GM23338 (cell line): ENCODE measurements around the gene IGFBP6.

ENCODE experiments used
- CREB1 ChIP-seq: fragments of 250-450 bp; sonication (Bioruptor Pico); IDR thresholded peaks from 2 replicates; pipeline ENCODE4 v1.5.0; 2020; ENCODE audit warnings: low read depth, mild to moderate bottlenecking, moderate library complexity
- CTCF ChIP-seq, 2 experiments: fragments of 200-600 bp in 1 of 2; sonication (generic) in 1 of 2; conservative IDR thresholded peaks; 2 replicates each; pipeline versions ENCODE4 v1.5.1 to v1.6.1; 2016 to 2017; ENCODE audit warnings: antibody characterized with exemption in 2 of 2, low read depth in 2 of 2, mild to moderate bottlenecking in 2 of 2, moderate library complexity in 1 of 2
- EZH2 ChIP-seq: fragments of 200-600 bp; sonication (generic); IDR thresholded peaks from one replicate; pipeline ENCODE4 v1.8.0; 2017; ENCODE audit warnings: antibody characterized with exemption, mild to moderate bottlenecking, low read depth; ENCODE audit not compliant: unreplicated experiment
- EZH2phosphoT487 ChIP-seq: fragments of 200-600 bp; sonication (generic); IDR thresholded peaks from one replicate; pipeline ENCODE4 v1.8.1; 2018; ENCODE audit warnings: antibody characterized with exemption; ENCODE audit not compliant: unreplicated experiment
- JUNB ChIP-seq: IDR thresholded peaks from one replicate; pipeline ENCODE4 v1.6.1; 2016; ENCODE audit warnings: antibody characterized with exemption; ENCODE audit not compliant: unreplicated experiment
- POLR2AphosphoS5 ChIP-seq: IDR thresholded peaks from 2 replicates; pipeline ENCODE4 v1.6.1; 2016; ENCODE audit warnings: antibody characterized with exemption, low read depth
- REST ChIP-seq: IDR thresholded peaks from one replicate; pipeline ENCODE4 v1.6.1; 2018; ENCODE audit warnings: antibody characterized with exemption; ENCODE audit not compliant: unreplicated experiment
- ZNF114 ChIP-seq: fragments of 250-450 bp; sonication (Bioruptor Pico); IDR thresholded peaks from 2 replicates; pipeline ENCODE4 v1.5.0; 2020; ENCODE audit warnings: mild to moderate bottlenecking, moderate library complexity
- ZNF462 ChIP-seq: fragments of 250-450 bp; sonication (Bioruptor Pico); IDR thresholded peaks from 2 replicates; pipeline ENCODE4 v1.5.0; 2020; ENCODE audit warnings: mild to moderate bottlenecking, moderate library complexity

GRCh38 chr12:53103860-53104305 lies 6.4 kb downstream of the IGFBP6 start:
- TF ChIP-seq CTCF (conservative IDR thresholded peaks at IDR 0.05; ENCODE audit: low read depth in 2 of 2): no peak
- no peak for TF ChIP-seq CREB1
- TF ChIP-seq ZNF462 (CRISPR knock-in tag): no peak
- TF ChIP-seq POLR2AphosphoS5: no peak
- no peak for TF ChIP-seq EZH2
- no peak for TF ChIP-seq ZNF114
- no peak for TF ChIP-seq REST
- no peak for TF ChIP-seq EZH2phosphoT487
- no peak for TF ChIP-seq JUNB
